NCI-H2227 treated with DMSO at 0.1 percent for 48 hours (cell line): ENCODE results near the gene RPLP2.
A peak's percentile ranks its signal among the peaks of the same experiment; 100 is the strongest.

Source experiments
- DNase-seq: peaks from one replicate; lab custom pipeline; 2025; lab: John Stamatoyannopoulos, UW

Gene RPLP2

GRCh38 chr11:803770-804598, 5.8 kb upstream of the RPLP2 start:
- no peak for DNase-seq

- no peak for DNase-seq
Measured at GRCh38 chr11:804599-804964, 5.2 kb upstream of the RPLP2 start.

- peak; percentile 71 for DNase-seq
Measured at GRCh38 chr11:808427-809286, 1.1 kb upstream of the RPLP2 start.

- DNase-seq: no peak
Measured at GRCh38 chr11:810040-810567, 337 bp downstream of the RPLP2 start.

- no peak for DNase-seq
Measured at GRCh38 chr11:811446-812245, 1.9 kb downstream of the RPLP2 start.

- no peak for DNase-seq
Measured at GRCh38 chr11:812390-812789, 2.6 kb downstream of the RPLP2 start.

- DNase-seq: no peak
Measured at GRCh38 chr11:813072-813455, 3.3 kb downstream of the RPLP2 start.

GRCh38 chr11:813456-814096, 3.8 kb downstream of the RPLP2 start:
- DNase-seq: no peak

- no peak for DNase-seq
Measured at GRCh38 chr11:815675-816432, 6.1 kb downstream of the RPLP2 start.

- DNase-seq: no peak
Measured at GRCh38 chr11:816433-816779, 6.6 kb downstream of the RPLP2 start.

GRCh38 chr11:818396-819128, 8.8 kb downstream of the RPLP2 start, which contains the start of gene PNPLA2:
Gene PNPLA2 (plus strand): TSS chr11:818914. CDS start chr11:819719, 805 bp downstream.
- DNase-seq: no peak

- DNase-seq: peak; percentile 92
Measured at GRCh38 chr11:819129-819931, 9.6 kb downstream of the RPLP2 start.

- DNase-seq: peak; percentile 49
Measured at GRCh38 chr11:819943-820649, 10.3 kb downstream of the RPLP2 start.

GRCh38 chr11:820655-821511, 11.1 kb downstream of the RPLP2 start:
- DNase-seq: no peak

- DNase-seq: no peak
Measured at GRCh38 chr11:821512-822371, 12.0 kb downstream of the RPLP2 start.

- DNase-seq: no peak
Measured at GRCh38 chr11:823441-824291, 13.9 kb downstream of the RPLP2 start.
